ENCODE results near the gene VDAC2. TPM values are rescaled to one million over a fixed set of nuclear protein-coding genes. Genes with fewer than 3 reads are reported as not detected.

Gene VDAC2
- total and polyA plus RNA-seq, 10 of the 15 experiments (the other 5 are each of a cell fraction or from before 2014, with no cell fraction given), result 73.4 to 294 (median 146) TPM

- in situ Hi-C loops (cut with MboI) (loop anchor here (5.0 to 10.0 kb wide), 3 partner anchors 118 to 1346 kb away; partner anchors contain the start of gene SAMD8), intact Hi-C loops (cut with micrococcal nuclease; ENCODE audit: unreplicated experiment) (loop anchor here (2.0 to 5.0 kb wide), 2 partner anchors 20 to 1343 kb away; partner anchors contain the start of gene VDAC2)
- Histone ChIP-seq H3K4me2 (ENCODE audit: control insufficient read depth, insufficient read depth) (no peak overlapping the region), H3K27me3 (replicated peaks in 1 of 2; ENCODE audit: control insufficient read depth in 2 of 2, insufficient read depth in 2 of 2, low read length in 1 of 2) (no peaks in the 10 kb centered on the region), H3K9ac (ENCODE audit: control insufficient read depth, insufficient read depth, low read length) (no peak overlapping the region), H3K79me2 (ENCODE audit: control insufficient read depth, insufficient read depth, low read length) (peaks cover 28% of the 10 kb centered on the region), H3K36me3 (ENCODE audit: control insufficient read depth in 2 of 2, insufficient read depth in 2 of 2, low read length in 1 of 2) (peaks cover 21 to 39% of the 10 kb centered on the region in 2 experiments), H3K4me1 (ENCODE audit: control insufficient read depth, insufficient read depth, low read length) (peaks cover 9% of the 10 kb centered on the region), H3K9me3 (replicated peaks; ENCODE audit: control insufficient read depth, insufficient read depth, low read length) (no peaks in the 10 kb centered on the region), H3K27ac (ENCODE audit: control insufficient read depth, insufficient read depth) (no peak overlapping the region), H2AFZ (ENCODE audit: control insufficient read depth, low read depth, low read length) (no peak overlapping the region), H4K20me1 (ENCODE audit: control insufficient read depth, insufficient read depth) (peaks cover 2% of the 10 kb centered on the region; the same call in 1 of the 2 replicates), H3K4me3 (no peak overlapping the region)
- RAD21 ChIA-PET (ENCODE audit: unreplicated experiment), result interaction anchor here (0.6 to 2.2 kb wide), 7 partner anchors 21 to 547 kb away, joined by 3 to 17 read pairs (median 4); partner anchors contain the start of gene VDAC2
- WGBS (ENCODE audit: insufficient coverage, insufficient replicate concordance, low lambda C conversion rate, missing lambda C conversion rate), result 21% methylated on average over 5 of the region's 5 CpGs
- POLR2A ChIA-PET, result interaction anchor here (1.0 to 5.1 kb wide), 2 partner anchors 20 to 119 kb away, joined by 3 to 21 read pairs; partner anchors contain the start of genes SAMD8 and VDAC2
- no TSS peak for BruUV-seq (replicated peaks)
- FAIRE-seq (peak; percentile 71), DNase-seq (ENCODE audit: low read depth, low spot score) (peak; percentile 40), ATAC-seq (peak; percentile 43)
- CTCF ChIA-PET, result interaction anchor here (0.6 to 14.5 kb wide), 19 partner anchors 8 to 987 kb away, joined by 3 to 207 read pairs (median 5); partner anchors contain the start of genes SAMD8 and VDAC2
- SMC1A ChIA-PET (ENCODE audit: uncharacterized antibody, unreplicated experiment), result interaction anchor here (0.9 to 3.4 kb wide), 12 partner anchors 9 to 986 kb away, joined by 3 to 21 read pairs (median 4); no protein-coding TSS in a partner anchor
- TF ChIP-seq FOXM1 (IDR thresholded peaks at IDR 0.05; ENCODE audit: low read depth, low read length), result no peak
- TF ChIP-seq WRNIP1 (IDR thresholded peaks at IDR 0.05; ENCODE audit: borderline replicate concordance, low read depth, low read length), result 0 out of 2 replicates have a peak, but pooled peaks have one; percentile 23
- no peak for TF ChIP-seq ATF2 (IDR thresholded peaks at IDR 0.05; ENCODE audit: low read length)
- no peak for TF ChIP-seq PAX5 (IDR thresholded peaks at IDR 0.05; ENCODE audit: borderline replicate concordance, low read depth, low read length)
- TF ChIP-seq NKRF (conservative IDR thresholded peaks at IDR 0.05), result no peak
- TF ChIP-seq NRF1 (conservative IDR thresholded peaks at IDR 0.05; ENCODE audit: low read depth, low read length), result no peak
- TF ChIP-seq CHD1 (IDR thresholded peaks at IDR 0.05; ENCODE audit: low read depth, low read length), result no peak
- TF ChIP-seq BRCA1 (IDR thresholded peaks at IDR 0.05; ENCODE audit: low read depth, low read length), result no peak
- no peak for TF ChIP-seq MYC (IDR thresholded peaks at IDR 0.05; ENCODE audit: insufficient read depth, insufficient read length, insufficient replicate concordance, low read length, severe bottlenecking)
- TF ChIP-seq GABPA (IDR thresholded peaks at IDR 0.05; ENCODE audit: low read depth), result no peak
- no peak for TF ChIP-seq NR2C2 (IDR thresholded peaks at IDR 0.05; ENCODE audit: borderline replicate concordance, control insufficient read depth, insufficient read length, low read depth)
- no peak for TF ChIP-seq ZBED1 (IDR thresholded peaks at IDR 0.05; ENCODE audit: borderline replicate concordance)
- no peak for TF ChIP-seq PML (IDR thresholded peaks at IDR 0.05; ENCODE audit: low read length)
- no peak for TF ChIP-seq E4F1 (IDR thresholded peaks at IDR 0.05; ENCODE audit: borderline replicate concordance, partially characterized antibody)
- peak; percentile 68 for TF ChIP-seq YY1 (IDR thresholded peaks at IDR 0.05; ENCODE audit: low read depth, low read length)
- no peak for TF ChIP-seq YBX1 (IDR thresholded peaks at IDR 0.05)
- TF ChIP-seq DPF2 (IDR thresholded peaks at IDR 0.05), result no peak
- TF ChIP-seq RUNX3 (IDR thresholded peaks at IDR 0.05; ENCODE audit: low read length), result no peak; the same call in 1 of the 2 replicates
- TF ChIP-seq KDM1A (IDR thresholded peaks at IDR 0.05; ENCODE audit: borderline replicate concordance), result no peak
- no peak for TF ChIP-seq MYB (IDR thresholded peaks at IDR 0.05; ENCODE audit: borderline replicate concordance, low read depth, low read length)
Observed at GRCh38 chr10:75230600-75231038, 20.0 kb downstream of the VDAC2 start.
